HUES6 (cell line): ENCODE data around the gene SEMA4C.

Source experiments
- H3K27ac ChIP-seq: 2 replicates; pipeline ENCODE4 v1.7.0; 2013; ENCODE audit warnings: low read depth, mild to moderate bottlenecking, low read length, inconsistent platforms
- H3K27me3 ChIP-seq: 2 replicates; pipeline ENCODE4 v1.6.1; 2013; ENCODE audit warnings: low read length; ENCODE audit not compliant: control insufficient read depth, insufficient read depth
- H3K36me3 ChIP-seq: 2 replicates; pipeline ENCODE4 v1.6.1; 2013; ENCODE audit warnings: low read length; ENCODE audit not compliant: control insufficient read depth, insufficient read depth
- H3K4me1 ChIP-seq: 2 replicates; pipeline ENCODE4 v1.6.1; 2013; ENCODE audit warnings: low read length; ENCODE audit not compliant: control insufficient read depth, insufficient read depth
- H3K4me3 ChIP-seq: 2 replicates; pipeline ENCODE4 v1.5.1; 2013; ENCODE audit warnings: low read depth, low read length
- H3K9ac ChIP-seq: one replicate; pipeline ENCODE4 v1.6.1; 2013; ENCODE audit warnings: mild to moderate bottlenecking, low read length
- H3K9me3 ChIP-seq: 2 replicates; pipeline ENCODE4 v1.6.1; 2013; ENCODE audit warnings: low read depth, low read length; ENCODE audit not compliant: control insufficient read depth, insufficient read depth

The SEMA4C gene

GRCh38 chr2:96888072-96889011 lies 18.5 kb upstream of the SEMA4C start:
- H3K27me3 ChIP-seq = 0 out of 2 replicates have a peak, but pooled peaks cover 5% of the 10 kb centered on the region
- H3K27ac ChIP-seq = no peak overlapping the region
- H3K9me3 ChIP-seq = no peaks in the 10 kb centered on the region
- H3K4me3 ChIP-seq = no peak overlapping the region
- no peaks in the 10 kb centered on the region for H3K36me3 ChIP-seq
- H3K4me1 ChIP-seq = peaks cover 73% of the 10 kb centered on the region
- no peak overlapping the region for H3K9ac ChIP-seq

- no peak overlapping the region for H3K4me3 ChIP-seq
- H3K27ac ChIP-seq = no peak overlapping the region
- no peaks in the 10 kb centered on the region for H3K36me3 ChIP-seq
- 0 out of 2 replicates have a peak, but pooled peaks cover 5% of the 10 kb centered on the region for H3K27me3 ChIP-seq
- H3K9me3 ChIP-seq = no peaks in the 10 kb centered on the region
- peaks cover 79% of the 10 kb centered on the region for H3K4me1 ChIP-seq
- H3K9ac ChIP-seq = no peak overlapping the region
These were observed 17.7 kb upstream of the SEMA4C start for GRCh38 chr2:96887493-96888012.

- H3K9ac ChIP-seq = no peak overlapping the region
- H3K9me3 ChIP-seq = no peaks in the 10 kb centered on the region
- H3K4me1 ChIP-seq = peaks cover 77% of the 10 kb centered on the region
These were observed 15.8 kb upstream of the SEMA4C start for GRCh38 chr2:96885432-96886347.

GRCh38 chr2:96884299-96885094 lies 14.6 kb upstream of the SEMA4C start:
- Histone ChIP-seq H3K27me3 (0 out of 2 replicates have a peak, but pooled peaks cover 5% of the 10 kb centered on the region), H3K4me1 (peaks cover 80% of the 10 kb centered on the region), H3K9ac (no peak overlapping the region), H3K9me3 (no peaks in the 10 kb centered on the region), H3K36me3 (no peaks in the 10 kb centered on the region), H3K27ac (no peak overlapping the region), H3K4me3 (no peak overlapping the region)

More at GRCh38 chr2:96885432-96886347, 15.8 kb upstream of the SEMA4C start:
- no peak overlapping the region for H3K4me3 ChIP-seq
- no peak overlapping the region for H3K27ac ChIP-seq
- 0 out of 2 replicates have a peak, but pooled peaks cover 5% of the 10 kb centered on the region for H3K27me3 ChIP-seq
- no peaks in the 10 kb centered on the region for H3K36me3 ChIP-seq

GRCh38 chr2:96883306-96883705 lies 13.4 kb upstream of the SEMA4C start:
- no peaks in the 10 kb centered on the region for H3K9me3 ChIP-seq
- H3K36me3 ChIP-seq = no peaks in the 10 kb centered on the region
- no peak overlapping the region for H3K27ac ChIP-seq
- peaks cover 81% of the 10 kb centered on the region for H3K4me1 ChIP-seq
- no peak overlapping the region for H3K4me3 ChIP-seq
- no peak overlapping the region for H3K9ac ChIP-seq
- 0 out of 2 replicates have a peak, but pooled peaks cover 5% of the 10 kb centered on the region for H3K27me3 ChIP-seq

GRCh38 chr2:96882906-96883305 lies 13.0 kb upstream of the SEMA4C start:
- 0 out of 2 replicates have a peak, but pooled peaks cover 5% of the 10 kb centered on the region for H3K27me3 ChIP-seq

GRCh38 chr2:96882230-96882629 lies 12.3 kb upstream of the SEMA4C start:
- no peaks in the 10 kb centered on the region for H3K9me3 ChIP-seq
- peaks cover 78% of the 10 kb centered on the region for H3K4me1 ChIP-seq
- H3K27ac ChIP-seq = peak overlapping the region; percentile 89; the same call in 1 of the 2 replicates
- H3K4me3 ChIP-seq = peak overlapping the region; percentile 50; the same call in 1 of the 2 replicates
- no peaks in the 10 kb centered on the region for H3K36me3 ChIP-seq
- 0 out of 2 replicates have a peak, but pooled peaks cover 5% of the 10 kb centered on the region for H3K27me3 ChIP-seq
- peak overlapping the region; percentile 76 for H3K9ac ChIP-seq

More at GRCh38 chr2:96882906-96883305, 13.0 kb upstream of the SEMA4C start:
- Histone ChIP-seq H3K27ac (peak overlapping the region; percentile 89; the same call in 1 of the 2 replicates), H3K4me1 (peaks cover 81% of the 10 kb centered on the region), H3K9me3 (no peaks in the 10 kb centered on the region), H3K4me3 (no peak overlapping the region), H3K36me3 (no peaks in the 10 kb centered on the region), H3K9ac (peak overlapping the region; percentile 76)

- Histone ChIP-seq H3K4me3 (peak overlapping the region; percentile 50), H3K9me3 (no peaks in the 10 kb centered on the region), H3K27me3 (0 out of 2 replicates have a peak, but pooled peaks cover 5% of the 10 kb centered on the region), H3K27ac (peak overlapping the region; percentile 89; the same call in 1 of the 2 replicates), H3K36me3 (no peaks in the 10 kb centered on the region), H3K4me1 (peaks cover 81% of the 10 kb centered on the region), H3K9ac (peak overlapping the region; percentile 76)
These were observed 11.7 kb upstream of the SEMA4C start for GRCh38 chr2:96881349-96882195.

GRCh38 chr2:96880891-96881273 lies 11.0 kb upstream of the SEMA4C start:
- H3K27me3 ChIP-seq = 0 out of 2 replicates have a peak, but pooled peaks cover 5% of the 10 kb centered on the region
- H3K27ac ChIP-seq = peak overlapping the region; percentile 89; the same call in 1 of the 2 replicates
- H3K9ac ChIP-seq = peak overlapping the region; percentile 34
- H3K4me1 ChIP-seq = peaks cover 81% of the 10 kb centered on the region
- no peaks in the 10 kb centered on the region for H3K9me3 ChIP-seq
- peak overlapping the region; percentile 19; the same call in 1 of the 2 replicates for H3K4me3 ChIP-seq
- no peaks in the 10 kb centered on the region for H3K36me3 ChIP-seq
